Liver (tissue), 9 donors: ENCODE measurements around the gene F2RL1. TPM values are rescaled to one million over a fixed set of nuclear protein-coding genes. Genes with fewer than 3 reads are reported as not detected.

Experiments used
- DNase-seq: peaks from one replicate; pipeline ENCODE4 v3.0.0-alpha.2; 2017; ENCODE audit warnings: low spot score
- H3K27ac ChIP-seq, 2 donors: one replicate each; pipeline ENCODE4 v1.7.0; 2013; ENCODE audit warnings: inconsistent platforms in 2 of 2, low read length in 2 of 2, control low read depth in 1 of 2, low read depth in 1 of 2, mild to moderate bottlenecking in 1 of 2
- H3K27me3 ChIP-seq, 4 donors: one replicate each; pipeline versions ENCODE4 v1.6.1 to v1.7.0; 2013; ENCODE audit warnings: low read length in 3 of 4, inconsistent platforms in 1 of 4, mild to moderate bottlenecking in 1 of 4, moderate library complexity in 1 of 4; ENCODE audit not compliant: control insufficient read depth in 4 of 4, insufficient read depth in 4 of 4
- H3K36me3 ChIP-seq, 4 donors: one replicate each; pipeline versions ENCODE4 v1.6.1 to v1.7.0; 2013; ENCODE audit warnings: low read length in 3 of 4, mild to moderate bottlenecking in 3 of 4, low read depth in 1 of 4, moderate library complexity in 1 of 4; ENCODE audit not compliant: control insufficient read depth in 4 of 4, insufficient read depth in 3 of 4
- H3K4me1 ChIP-seq, 4 donors: one replicate each; pipeline versions ENCODE4 v1.6.1 to v1.7.0; 2013; ENCODE audit warnings: low read length in 3 of 4, mild to moderate bottlenecking in 3 of 4, moderate library complexity in 1 of 4; ENCODE audit not compliant: control insufficient read depth in 4 of 4, insufficient read depth in 4 of 4
- H3K4me3 ChIP-seq, 3 donors: one replicate each; pipeline versions ENCODE4 v1.6.1 to v1.7.0; 2013; ENCODE audit warnings: low read length in 3 of 3, control low read depth in 1 of 3, low read depth in 1 of 3, mild to moderate bottlenecking in 1 of 3
- H3K9ac ChIP-seq, 2 donors: one replicate each; pipeline ENCODE4 v1.7.0; 2013; ENCODE audit warnings: low read length in 2 of 2, mild to moderate bottlenecking in 2 of 2, moderate library complexity in 2 of 2, control low read depth in 1 of 2, low read depth in 1 of 2
- H3K9me3 ChIP-seq, 4 donors: one replicate each; pipeline versions ENCODE4 v1.6.1 to v1.7.0; 2013; ENCODE audit warnings: low read length in 3 of 4; ENCODE audit not compliant: control insufficient read depth in 4 of 4
- ATF3 ChIP-seq: IDR thresholded peaks from 2 replicates; pipeline ENCODE4 v1.6.1; 2016; ENCODE audit warnings: antibody characterized with exemption
- CTCF ChIP-seq: fragments of 150-350 bp; IDR thresholded peaks from 2 replicates; pipeline ENCODE4 v1.5.1; 2017; ENCODE audit warnings: improper control_type of control experiment, low read depth, low read length; ENCODE audit not compliant: missing input control
- EGR1 ChIP-seq, 2 donors: IDR thresholded peaks; 2 replicates each; pipeline ENCODE4 v1.6.1; 2016 to 2018; ENCODE audit warnings: antibody characterized with exemption in 2 of 2, low read depth in 2 of 2
- FOXA1 ChIP-seq: IDR thresholded peaks from 2 replicates; pipeline ENCODE4 v1.6.1; 2016; ENCODE audit warnings: antibody characterized with exemption
- FOXA2 ChIP-seq: IDR thresholded peaks from 2 replicates; pipeline ENCODE4 v1.6.1; 2016; ENCODE audit warnings: antibody characterized with exemption
- GABPA ChIP-seq, 2 donors: IDR thresholded peaks in 1 of 2; conservative IDR thresholded peaks in 1 of 2; 2 replicates each; pipeline ENCODE4 v1.6.1; 2016; ENCODE audit warnings: antibody characterized with exemption in 2 of 2, mild to moderate bottlenecking in 1 of 2, moderate library complexity in 1 of 2
- HNF4A ChIP-seq, 2 donors: conservative IDR thresholded peaks; 2 replicates each; pipeline ENCODE4 v1.6.1; 2016; ENCODE audit warnings: antibody characterized with exemption in 2 of 2, mild to moderate bottlenecking in 2 of 2
- HNF4G ChIP-seq: IDR thresholded peaks from 2 replicates; pipeline ENCODE4 v1.6.1; 2016; ENCODE audit warnings: antibody characterized with exemption
- JUND ChIP-seq, 2 donors: IDR thresholded peaks; 2 replicates each; pipeline ENCODE4 v1.6.1; 2016; ENCODE audit warnings: antibody characterized with exemption in 2 of 2
- MAX ChIP-seq: IDR thresholded peaks from 2 replicates; pipeline ENCODE4 v1.6.1; 2016; ENCODE audit warnings: antibody characterized with exemption
- NR2F2 ChIP-seq: IDR thresholded peaks from 2 replicates; pipeline ENCODE4 v1.6.1; 2016; ENCODE audit warnings: antibody characterized with exemption
- RAD21 ChIP-seq, 2 donors: IDR thresholded peaks; 2 replicates each; pipeline ENCODE4 v1.6.1; 2016; ENCODE audit warnings: antibody characterized with exemption in 2 of 2, mild to moderate bottlenecking in 2 of 2
- REST ChIP-seq: IDR thresholded peaks from 2 replicates; pipeline ENCODE4 v1.6.1; 2016; ENCODE audit warnings: antibody characterized with exemption, mild to moderate bottlenecking
- RXRA ChIP-seq, 2 donors: IDR thresholded peaks; 2 replicates each; pipeline ENCODE4 v1.6.1; 2017 to 2018; ENCODE audit warnings: antibody characterized with exemption in 2 of 2, mild to moderate bottlenecking in 1 of 2
- SP1 ChIP-seq: IDR thresholded peaks from 2 replicates; pipeline ENCODE4 v1.6.1; 2018; ENCODE audit warnings: antibody characterized with exemption, mild to moderate bottlenecking
- TAF1 ChIP-seq: conservative IDR thresholded peaks from 2 replicates; pipeline ENCODE4 v1.6.1; 2016; ENCODE audit warnings: antibody characterized with exemption, mild to moderate bottlenecking
- YY1 ChIP-seq: IDR thresholded peaks from 2 replicates; pipeline ENCODE4 v1.6.1; 2016; ENCODE audit warnings: antibody characterized with exemption, mild to moderate bottlenecking
- ZBTB33 ChIP-seq: IDR thresholded peaks from 2 replicates; pipeline ENCODE4 v1.6.1; 2016; ENCODE audit warnings: antibody characterized with exemption
- WGBS: extraction: QIAGEN DNeasy Blood & Tissue Kit; methylation state at CpG from one replicate; pipeline ENCODE4 v1.1.7; 2013; 5-methylcytosine and 5-hydroxymethylcytosine counted together
- polyA plus RNA-seq, 2 donors: library from polyadenylated mRNA; stranded (reverse) in 1 of 2; unstranded in 1 of 2; fragments of 200-250 nt in 1 of 2; fragments of >200 nt in 1 of 2; fragmentation: Nextera tagmentation in 1 of 2; extraction: Ambion mirVana in 1 of 2; gene quantifications; one replicate each; pipeline versions ENCODE4 v1.2.1 to v1.2.3, GENCODE V29; 2013 to 2015
- total RNA-seq, 2 donors: library from RNA; depleted of rRNA; stranded (reverse); fragments of >200 nt; gene quantifications; one replicate each; pipeline ENCODE4 v1.2.3, GENCODE V29; 2014
- donor health status: healthy.
- donor health status: healthy.
- donor health status: healthy.
- donor health status: healthy.
- donor health status: healthy.

F2RL1 gene
- total and polyA plus RNA-seq, 4 donors: 3.1 to 8.9 (median 5.7) TPM

GRCh38 chr5:76831110-76831452, 12.3 kb downstream of the F2RL1 start:
- no peak for DNase-seq
- no peak overlapping the region for H3K9ac ChIP-seq
- H3K27ac ChIP-seq: no peak overlapping the region
- no peak for TF ChIP-seq MAX
- no peak overlapping the region for H3K4me3 ChIP-seq
- H3K27me3 ChIP-seq: no peaks in the 10 kb centered on the region
- 37% methylated on average over 2 of the region's 2 CpGs for WGBS
- peaks cover 2 to 4% (median 3%) of the 10 kb centered on the region in 4 donors for H3K36me3 ChIP-seq
- H3K4me1 ChIP-seq: peaks cover 0 to 5% (median 1%) of the 10 kb centered on the region in 4 donors
- H3K9me3 ChIP-seq: no peaks in the 10 kb centered on the region

- no peaks in the 10 kb centered on the region for H3K4me1 ChIP-seq
- 91% methylated on average over 2 of the region's 2 CpGs for WGBS
- TF ChIP-seq TAF1: no peak
- no peak for TF ChIP-seq ZBTB33
- TF ChIP-seq RXRA (IDR thresholded peaks at IDR 0.05): no peak
- no peak for TF ChIP-seq HNF4G
- TF ChIP-seq GABPA (IDR thresholded peaks at IDR 0.05 in 1 of 2, conservative IDR thresholded peaks at IDR 0.05 in 1 of 2): no peak
- TF ChIP-seq FOXA1: no peak
- no peak for TF ChIP-seq MAX
- TF ChIP-seq NR2F2: no peak
- TF ChIP-seq EGR1 (IDR thresholded peaks at IDR 0.05; ENCODE audit: low read depth in 2 of 2): no peak
- TF ChIP-seq FOXA2: no peak
- TF ChIP-seq HNF4A (conservative IDR thresholded peaks at IDR 0.05): no peak
- no peak for TF ChIP-seq YY1
- TF ChIP-seq CTCF: no peak
- TF ChIP-seq ATF3: no peak
- no peak for TF ChIP-seq JUND (IDR thresholded peaks at IDR 0.05)
- no peak for TF ChIP-seq REST
- TF ChIP-seq SP1: no peak
- TF ChIP-seq RAD21 (IDR thresholded peaks at IDR 0.05): no peak
- H3K9me3 ChIP-seq: no peaks in the 10 kb centered on the region
- peaks cover 2 to 4% (median 3%) of the 10 kb centered on the region in 4 donors for H3K36me3 ChIP-seq
- no peak overlapping the region for H3K9ac ChIP-seq
- H3K27me3 ChIP-seq: no peaks in the 10 kb centered on the region
- no peak for DNase-seq
- no peak overlapping the region for H3K27ac ChIP-seq
- no peak overlapping the region for H3K4me3 ChIP-seq
These were observed 17.4 kb downstream of the F2RL1 start for GRCh38 chr5:76836181-76836580.
